SK-N-SH (cell line): ENCODE data around the gene LRRC10B. TPM values are rescaled to one million over a fixed set of nuclear protein-coding genes. Genes with fewer than 3 reads are reported as not detected.

Source experiments
- CTCF ChIA-PET: fragments of 300-600, 350-600 bp; formaldehyde crosslinking; extraction: SDS; loops from one replicate; lab custom pipeline; 2021; lab: Yijun Ruan, JAX
- POLR2A ChIA-PET: fragments of 350-600 bp; sonication (Branson Sonifier 250); formaldehyde crosslinking; extraction: SDS; loops from one replicate; lab custom pipeline; 2020; ENCODE audit warnings: antibody characterized with exemption, inconsistent platforms; lab: Yijun Ruan, JAX
- DNase-seq: peaks from one replicate; pipeline ENCODE4 v3.0.0; 2012
- H2AFZ ChIP-seq: fragments of 200-600 bp; sonication (generic); 2 replicates; pipeline ENCODE4 v1.8.1; 2016; ENCODE audit warnings: antibody characterized with exemption, mild to moderate bottlenecking, low read depth
- H3F3A ChIP-seq: fragments of 200-600 bp; sonication (generic); replicated peaks from 2 replicates; pipeline ENCODE3; 2016; ENCODE audit warnings: antibody characterized with exemption, mild to moderate bottlenecking; ENCODE audit not compliant: insufficient read depth
- H3K27ac ChIP-seq, 2 experiments: fragments of 200-500 bp in 1 of 2; fragments of 200-600 bp in 1 of 2; sonication (Bioruptor generic) in 1 of 2; sonication (generic), shearing (Covaris generic) in 1 of 2; 2 replicates each; pipeline versions ENCODE4 v1.5.1 to v1.6.1; 2014 to 2016; ENCODE audit warnings: low read depth in 2 of 2, inconsistent platforms in 1 of 2, low read length in 1 of 2, mild to moderate bottlenecking in 1 of 2, mixed read lengths in 1 of 2
- H3K27me3 ChIP-seq: fragments of 200-600 bp; sonication (generic), shearing (Covaris generic); 2 replicates; pipeline ENCODE4 v1.6.1; 2016; ENCODE audit warnings: mixed run types; ENCODE audit not compliant: insufficient read depth
- H3K36me3 ChIP-seq, 2 experiments: fragments of 200-500 bp in 1 of 2; fragments of 200-600 bp in 1 of 2; sonication (Bioruptor generic) in 1 of 2; sonication (generic) in 1 of 2; replicated peaks in 1 of 2; 2 replicates each; pipeline versions ENCODE3 to v1.5.1; 2014 to 2016; ENCODE audit warnings: low read length in 1 of 2, mild to moderate bottlenecking in 1 of 2; ENCODE audit not compliant: insufficient read depth in 2 of 2, control insufficient read depth in 1 of 2
- H3K4me1 ChIP-seq, 2 experiments: fragments of 200-500 bp in 1 of 2; fragments of 200-600 bp in 1 of 2; sonication (Bioruptor generic) in 1 of 2; sonication (generic), shearing (Covaris generic) in 1 of 2; 2 replicates each; pipeline versions ENCODE4 v1.5.1 to v1.6.1; 2014 to 2016; ENCODE audit warnings: low read depth in 1 of 2, low read length in 1 of 2, mixed run types in 1 of 2; ENCODE audit not compliant: insufficient read depth in 2 of 2, control insufficient read depth in 1 of 2
- H3K4me2 ChIP-seq: fragments of 200-600 bp; sonication (generic), shearing (Covaris generic); 2 replicates; pipeline ENCODE4 v1.6.1; 2017; ENCODE audit warnings: mixed run types
- H3K4me3 ChIP-seq, 2 experiments: fragments of 200-500 bp in 1 of 2; fragments of 200-600 bp in 1 of 2; sonication (Bioruptor generic) in 1 of 2; sonication (generic), shearing (Covaris generic) in 1 of 2; 2 replicates each; pipeline versions ENCODE4 v1.5.1 to v1.8.1; 2014 to 2016; ENCODE audit warnings: low read depth in 2 of 2, inconsistent platforms in 1 of 2, low read length in 1 of 2, mild to moderate bottlenecking in 1 of 2, mixed read lengths in 1 of 2, moderate library complexity in 1 of 2
- H3K79me2 ChIP-seq: fragments of 200-600 bp; sonication (generic); 2 replicates; pipeline ENCODE4 v1.8.1; 2017; ENCODE audit warnings: mild to moderate bottlenecking; ENCODE audit not compliant: insufficient read depth
- H3K9ac ChIP-seq: fragments of 200-600 bp; sonication (generic); 2 replicates; pipeline ENCODE4 v1.6.1; 2017; ENCODE audit warnings: mixed run types
- H3K9me2 ChIP-seq: fragments of 200-600 bp; sonication (generic); 2 replicates; pipeline ENCODE4 v1.6.1; 2017; ENCODE audit warnings: mixed run types
- H3K9me3 ChIP-seq: fragments of 200-600 bp; sonication (generic); 2 replicates; pipeline ENCODE4 v1.6.1; 2017; ENCODE audit warnings: mixed run types, mild to moderate bottlenecking, moderate library complexity
- H4K20me1 ChIP-seq: fragments of 200-600 bp; sonication (generic); 2 replicates; pipeline ENCODE4 v1.6.1; 2017; ENCODE audit warnings: mild to moderate bottlenecking, mixed run types; ENCODE audit not compliant: insufficient read depth
- CHD2 ChIP-seq: fragments of 150-350 bp; IDR thresholded peaks from 2 replicates; pipeline ENCODE4 v1.6.1; 2018; ENCODE audit warnings: low read length; ENCODE audit not compliant: partially characterized antibody
- ELF1 ChIP-seq: IDR thresholded peaks from 2 replicates; pipeline ENCODE4 v1.4.0; 2012
- SMC3 ChIP-seq: IDR thresholded peaks from 2 replicates; pipeline ENCODE4 v1.6.1; 2012; ENCODE audit warnings: low read depth, low read length, improper control_type of control experiment
- ZBTB33 ChIP-seq: IDR thresholded peaks from 2 replicates; pipeline ENCODE4 v1.4.0; 2012; ENCODE audit warnings: low read depth, borderline replicate concordance
- WGBS: methylation state at CpG from one replicate; pipeline ENCODE4 v1.1.6; 2017; ENCODE audit warnings: low lambda C conversion rate; 5-methylcytosine and 5-hydroxymethylcytosine counted together
- polyA plus RNA-seq, 3 experiments: library from polyadenylated mRNA; depleted of rRNA; stranded (reverse); fragments of >200 nt; gene quantifications; 2 replicates each; pipeline ENCODE4 v1.2.3, GENCODE V29; 2012
- TF ChIP-seq, protein P1 (sequence below): fragments of 150-350 bp; IDR thresholded peaks from 2 replicates; pipeline ENCODE4 v1.6.1; 2017; ENCODE audit warnings: antibody characterized with exemption, low read length, low read depth, borderline replicate concordance
- TF ChIP-seq, protein P2 (sequence below): IDR thresholded peaks from 2 replicates; pipeline ENCODE4 v1.4.0; 2012; ENCODE audit warnings: low read depth, borderline replicate concordance

The LRRC10B gene
- polyA plus RNA-seq, 1 of the 3 experiments (the other 2 are of a cell fraction), result not detected

DNA sequence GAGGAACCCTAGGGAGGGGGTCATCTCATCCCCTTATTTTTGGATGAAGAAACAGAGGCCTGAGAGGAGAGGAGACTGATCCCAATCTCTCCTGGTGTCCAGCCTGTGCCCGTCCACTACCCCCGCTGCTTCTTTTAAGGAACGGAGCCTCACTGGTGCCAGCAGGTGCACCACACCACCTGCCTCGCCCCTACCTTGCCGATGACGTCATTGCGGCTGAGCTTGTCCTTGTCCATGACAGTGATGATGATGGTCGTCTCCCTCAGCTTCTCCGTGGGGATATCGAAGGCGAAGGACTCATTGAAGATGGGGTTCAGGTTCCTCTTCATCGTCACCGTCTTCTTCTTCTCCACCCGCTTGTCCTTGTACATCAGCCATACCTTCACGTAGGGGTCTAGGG lies 14.3 kb downstream of the LRRC10B start:
- CTCF ChIA-PET, result interaction anchor here (0.8 to 33.4 kb wide), 7 partner anchors 9 to 96 kb away, joined by 3 to 670 read pairs (median 5); partner anchors contain the start of gene SYT7
- Histone ChIP-seq H3K4me3 (no peak overlapping the region), H3K4me2 (no peak overlapping the region), H3K9me3 (no peaks in the 10 kb centered on the region), H3K27ac (no peak overlapping the region; a peak in 1 of 4 replicates), H3K9me2 (no peaks in the 10 kb centered on the region), H3K27me3 (peaks cover 15% of the 10 kb centered on the region; the same call in 1 of the 2 replicates), H3K36me3 (no peaks in the 10 kb centered on the region), H3K4me1 (peaks cover 0 to 17% of the 10 kb centered on the region in 2 experiments; a peak in 1 of 4 replicates), H3K9ac (no peak overlapping the region), H3K79me2 (no peaks in the 10 kb centered on the region), H4K20me1 (no peaks in the 10 kb centered on the region), H3F3A (no peaks in the 10 kb centered on the region), H2AFZ (no peak overlapping the region)
- POLR2A ChIA-PET, result no interaction called here
- 55% methylated on average over 15 of the region's 15 CpGs for WGBS
- TF ChIP-seq, protein P1, sequence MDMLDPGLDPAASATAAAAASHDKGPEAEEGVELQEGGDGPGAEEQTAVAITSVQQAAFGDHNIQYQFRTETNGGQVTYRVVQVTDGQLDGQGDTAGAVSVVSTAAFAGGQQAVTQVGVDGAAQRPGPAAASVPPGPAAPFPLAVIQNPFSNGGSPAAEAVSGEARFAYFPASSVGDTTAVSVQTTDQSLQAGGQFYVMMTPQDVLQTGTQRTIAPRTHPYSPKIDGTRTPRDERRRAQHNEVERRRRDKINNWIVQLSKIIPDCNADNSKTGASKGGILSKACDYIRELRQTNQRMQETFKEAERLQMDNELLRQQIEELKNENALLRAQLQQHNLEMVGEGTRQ, result no peak
- TF ChIP-seq CHD2 (no peak), ELF1 (no peak)
- TF ChIP-seq, protein P2, sequence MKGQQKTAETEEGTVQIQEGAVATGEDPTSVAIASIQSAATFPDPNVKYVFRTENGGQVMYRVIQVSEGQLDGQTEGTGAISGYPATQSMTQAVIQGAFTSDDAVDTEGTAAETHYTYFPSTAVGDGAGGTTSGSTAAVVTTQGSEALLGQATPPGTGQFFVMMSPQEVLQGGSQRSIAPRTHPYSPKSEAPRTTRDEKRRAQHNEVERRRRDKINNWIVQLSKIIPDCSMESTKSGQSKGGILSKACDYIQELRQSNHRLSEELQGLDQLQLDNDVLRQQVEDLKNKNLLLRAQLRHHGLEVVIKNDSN, result no peak
- no peak for DNase-seq

GRCh38 chr11:61524446-61524845 lies 15.9 kb downstream of the LRRC10B start:
- Histone ChIP-seq H3K4me3 (no peak overlapping the region), H3K4me2 (no peak overlapping the region), H2AFZ (no peak overlapping the region), H3K9ac (no peak overlapping the region), H3K9me3 (no peaks in the 10 kb centered on the region), H4K20me1 (no peaks in the 10 kb centered on the region), H3K36me3 (no peaks in the 10 kb centered on the region), H3F3A (no peaks in the 10 kb centered on the region), H3K4me1 (peaks cover 0 to 33% of the 10 kb centered on the region in 2 experiments; a peak in 1 of 4 replicates)
- ChIA-PET CTCF (interaction anchor here (1.7 to 33.4 kb wide), 4 partner anchors 8 to 51 kb away, joined by 12 to 670 read pairs (median 369); partner anchors contain the start of genes LRRC10B and SYT7), POLR2A (no interaction called here)
- no peak for DNase-seq
- TF ChIP-seq SMC3 (no peak), ZBTB33 (no peak)
- TF ChIP-seq, all 33 proteins: peak for 0
- no peak overlapping the region for H3K27ac ChIP-seq
- no peaks in the 10 kb centered on the region for H3K79me2 ChIP-seq
- 52% methylated on average over 10 of the region's 12 CpGs for WGBS
- H3K9me2 ChIP-seq, result no peaks in the 10 kb centered on the region
- H3K27me3 ChIP-seq, result peaks cover 15% of the 10 kb centered on the region; the same call in 1 of the 2 replicates
